MM.1S (cell line): ENCODE measurements around the gene DRD3.

ENCODE experiments used
- DNase-seq: peaks from one replicate; pipeline ENCODE4 v3.0.0-alpha.2; 2015
- H2AFZ ChIP-seq: fragments of 300-600 bp; sonication (generic); 2 replicates; pipeline ENCODE4 v1.6.0; 2016; ENCODE audit warnings: antibody characterized with exemption, low read length
- H3F3A ChIP-seq: fragments of 300-600 bp; sonication (generic); 2 replicates; pipeline ENCODE4 v1.6.1; 2016; ENCODE audit warnings: mild to moderate bottlenecking, antibody characterized with exemption, low read length, moderate library complexity, mixed read lengths; ENCODE audit not compliant: insufficient read depth
- H3K27ac ChIP-seq: fragments of 300-600 bp; sonication (generic); 2 replicates; pipeline ENCODE4 v1.5.1; 2016; ENCODE audit warnings: mild to moderate bottlenecking, low read length
- H3K27me3 ChIP-seq: fragments of 300-600 bp; sonication (generic); replicated peaks from 2 replicates; pipeline ENCODE4 v1.6.0; 2016; ENCODE audit warnings: low read length; ENCODE audit not compliant: insufficient read depth
- H3K36me3 ChIP-seq: fragments of 300-600 bp; sonication (generic); replicated peaks from 2 replicates; pipeline ENCODE4 v1.6.1; 2016; ENCODE audit warnings: mild to moderate bottlenecking, low read length, mixed read lengths; ENCODE audit not compliant: insufficient read depth
- H3K4me1 ChIP-seq: fragments of 300-600 bp; sonication (generic); 2 replicates; pipeline ENCODE4 v1.6.1; 2016; ENCODE audit warnings: low read length, mixed read lengths
- H3K4me2 ChIP-seq: fragments of 300-600 bp; sonication (generic); 2 replicates; pipeline ENCODE4 v1.6.0; 2016; ENCODE audit warnings: low read depth, low read length
- H3K4me3 ChIP-seq: fragments of 300-600 bp; sonication (generic); 2 replicates; pipeline ENCODE4 v1.5.1; 2016; ENCODE audit warnings: low read length, mixed read lengths
- H3K79me2 ChIP-seq: fragments of 300-600 bp; sonication (generic); 2 replicates; pipeline ENCODE4 v1.6.1; 2016; ENCODE audit warnings: mixed run types, low read length, mixed read lengths
- H3K9ac ChIP-seq: fragments of 300-600 bp; sonication (generic); 2 replicates; pipeline ENCODE4 v1.6.1; 2016; ENCODE audit warnings: low read length, mixed read lengths
- H3K9me2 ChIP-seq: fragments of 300-600 bp; sonication (generic); replicated peaks from 2 replicates; pipeline ENCODE4 v1.6.1; 2016; ENCODE audit warnings: mild to moderate bottlenecking, low read length, mixed read lengths; ENCODE audit not compliant: insufficient read depth
- H3K9me3 ChIP-seq: fragments of 300-600 bp; sonication (generic); replicated peaks from 2 replicates; pipeline ENCODE4 v1.6.1; 2016; ENCODE audit warnings: mild to moderate bottlenecking, low read length, mixed read lengths; ENCODE audit not compliant: insufficient read depth
- H4K20me1 ChIP-seq: fragments of 300-600 bp; sonication (generic); 2 replicates; pipeline ENCODE4 v1.6.1; 2016; ENCODE audit warnings: mild to moderate bottlenecking, low read length, moderate library complexity, mixed read lengths; ENCODE audit not compliant: insufficient read depth
- EZH2 ChIP-seq: fragments of 300-600 bp; sonication (generic); optimal IDR thresholded peaks from 2 replicates; pipeline ENCODE3; 2017; ENCODE audit warnings: low read depth, mild to moderate bottlenecking, antibody characterized with exemption, low read length, mixed read lengths
- EZH2phosphoT487 ChIP-seq: fragments of 300-600 bp; sonication (generic); IDR thresholded peaks from 2 replicates; pipeline ENCODE4 v1.6.1; 2018; ENCODE audit warnings: antibody characterized with exemption, low read length
- TF ChIP-seq, protein P1 (sequence below): fragments of 300-600 bp; sonication (generic); IDR thresholded peaks from 2 replicates; pipeline ENCODE4 v1.5.1; 2016; ENCODE audit warnings: antibody characterized with exemption, low read length, mixed read lengths

Gene DRD3

DNA sequence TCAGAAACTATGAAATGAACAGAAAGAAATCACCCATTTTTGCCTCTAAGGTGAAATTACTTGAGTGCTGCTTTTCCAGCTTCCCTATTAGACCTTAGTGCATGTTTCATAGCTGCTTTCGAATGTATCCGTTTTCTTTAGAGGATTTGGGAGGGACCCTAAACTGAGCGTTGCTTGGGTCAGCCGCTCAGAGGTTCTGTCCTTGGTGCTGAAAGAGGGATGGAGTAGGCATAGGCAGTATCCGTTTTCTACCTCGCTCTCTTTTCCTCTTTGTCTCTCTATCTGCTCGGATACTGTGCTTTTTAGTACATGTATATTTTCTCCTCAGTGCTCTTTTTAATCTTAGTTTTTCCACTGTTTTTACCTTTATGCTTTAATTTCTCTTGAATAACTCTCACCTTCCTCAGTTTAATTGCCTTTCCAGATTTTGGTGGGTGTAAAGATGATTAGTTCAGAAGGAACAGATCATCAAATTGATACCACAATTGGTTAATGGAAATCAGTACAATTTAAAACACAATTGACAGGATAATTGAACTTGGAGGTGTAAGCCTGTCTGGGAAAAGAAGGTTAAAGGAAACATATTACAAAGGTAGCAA, at the start of gene DRD3:
Gene DRD3 (minus strand): TSS at position 283 of the 599 bp plus-strand sequence. CDS start 7,060 bp downstream, outside the sequence.
- no peak within 1 kb of the TSS for H3K9ac ChIP-seq
- H3K36me3 ChIP-seq, result no peaks in the 10 kb centered on the region
- no peak for DNase-seq
- H3K27ac ChIP-seq, result no peak within 1 kb of the TSS
- H3K9me3 ChIP-seq, result no peaks in the 10 kb centered on the region
- no peaks in the 10 kb centered on the region for H3K27me3 ChIP-seq
- H3K4me1 ChIP-seq, result no peaks in the 10 kb centered on the region
- H3K9me2 ChIP-seq, result no peaks in the 10 kb centered on the region
- H3K79me2 ChIP-seq, result no peaks in the 10 kb centered on the region
- no peaks in the 10 kb centered on the region for H4K20me1 ChIP-seq
- TF ChIP-seq, protein P1, sequence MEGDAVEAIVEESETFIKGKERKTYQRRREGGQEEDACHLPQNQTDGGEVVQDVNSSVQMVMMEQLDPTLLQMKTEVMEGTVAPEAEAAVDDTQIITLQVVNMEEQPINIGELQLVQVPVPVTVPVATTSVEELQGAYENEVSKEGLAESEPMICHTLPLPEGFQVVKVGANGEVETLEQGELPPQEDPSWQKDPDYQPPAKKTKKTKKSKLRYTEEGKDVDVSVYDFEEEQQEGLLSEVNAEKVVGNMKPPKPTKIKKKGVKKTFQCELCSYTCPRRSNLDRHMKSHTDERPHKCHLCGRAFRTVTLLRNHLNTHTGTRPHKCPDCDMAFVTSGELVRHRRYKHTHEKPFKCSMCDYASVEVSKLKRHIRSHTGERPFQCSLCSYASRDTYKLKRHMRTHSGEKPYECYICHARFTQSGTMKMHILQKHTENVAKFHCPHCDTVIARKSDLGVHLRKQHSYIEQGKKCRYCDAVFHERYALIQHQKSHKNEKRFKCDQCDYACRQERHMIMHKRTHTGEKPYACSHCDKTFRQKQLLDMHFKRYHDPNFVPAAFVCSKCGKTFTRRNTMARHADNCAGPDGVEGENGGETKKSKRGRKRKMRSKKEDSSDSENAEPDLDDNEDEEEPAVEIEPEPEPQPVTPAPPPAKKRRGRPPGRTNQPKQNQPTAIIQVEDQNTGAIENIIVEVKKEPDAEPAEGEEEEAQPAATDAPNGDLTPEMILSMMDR, result no peak
- TF ChIP-seq EZH2phosphoT487 (no peak), EZH2 (no peak)
- no peak within 1 kb of the TSS for H2AFZ ChIP-seq
- no peak within 1 kb of the TSS for H3K4me2 ChIP-seq
- H3F3A ChIP-seq, result no peaks in the 10 kb centered on the region
- H3K4me3 ChIP-seq, result no peak within 1 kb of the TSS

DNA sequence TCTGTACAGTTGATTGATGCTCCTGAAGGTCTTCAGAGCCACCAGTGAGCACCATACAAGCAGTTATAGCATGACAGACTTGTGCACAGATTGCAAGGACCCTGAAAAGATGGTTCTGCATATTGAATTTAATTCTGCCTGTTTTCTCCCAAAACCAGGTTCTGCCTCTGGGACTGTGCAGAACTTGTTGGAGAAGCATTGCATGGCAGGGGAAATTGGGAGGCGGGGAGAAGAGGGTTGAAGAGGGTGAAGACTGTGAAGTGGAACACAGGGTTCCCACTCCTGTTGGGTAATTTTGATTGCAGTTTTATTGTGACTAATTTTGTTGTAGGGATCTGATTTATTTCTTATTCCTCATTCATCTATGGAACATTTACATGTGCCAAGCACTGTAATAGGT, 48.2 kb upstream of the DRD3 start:
- peaks cover 16% of the 10 kb centered on the region; the same call in 1 of the 2 replicates for H3F3A ChIP-seq
- H4K20me1 ChIP-seq, result no peaks in the 10 kb centered on the region
- H3K27me3 ChIP-seq, result no peaks in the 10 kb centered on the region
- H3K4me1 ChIP-seq, result peaks cover 33% of the 10 kb centered on the region
- no peak overlapping the region for H3K9ac ChIP-seq
- H3K27ac ChIP-seq, result no peak overlapping the region
- no peaks in the 10 kb centered on the region for H3K36me3 ChIP-seq
- DNase-seq, result no peak
- H3K9me2 ChIP-seq, result no peaks in the 10 kb centered on the region
- H3K4me3 ChIP-seq, result no peak overlapping the region
- H3K79me2 ChIP-seq, result no peaks in the 10 kb centered on the region
- H3K9me3 ChIP-seq, result no peaks in the 10 kb centered on the region
- no peak for TF ChIP-seq EZH2phosphoT487
- TF ChIP-seq EZH2, result no peak
- TF ChIP-seq, protein P1, result no peak
- no peak overlapping the region for H3K4me2 ChIP-seq
- H2AFZ ChIP-seq, result no peak overlapping the region

DNA sequence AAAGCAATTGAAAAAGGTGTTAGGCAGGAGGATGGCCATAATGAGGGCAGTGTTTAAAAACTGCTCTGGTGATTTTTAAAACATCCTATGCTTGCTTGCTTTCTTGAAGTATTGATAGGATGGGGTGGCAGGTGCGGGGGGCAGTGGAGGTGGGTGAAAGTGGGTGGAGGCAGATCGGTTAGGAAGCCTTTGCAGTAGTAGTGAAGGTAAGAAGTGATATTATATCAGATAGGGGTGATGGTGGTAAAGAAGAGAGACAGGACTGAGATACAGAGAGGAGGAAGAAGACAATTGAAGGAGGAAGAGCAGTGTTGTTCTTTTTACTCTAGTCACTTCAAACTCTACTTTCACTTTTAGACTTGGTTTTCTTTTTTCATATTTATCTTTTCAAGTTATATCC, 47.5 kb upstream of the DRD3 start:
- peaks cover 16% of the 10 kb centered on the region; the same call in 1 of the 2 replicates for H3F3A ChIP-seq
- H3K27me3 ChIP-seq, result no peaks in the 10 kb centered on the region
- TF ChIP-seq, protein P1, result no peak
- TF ChIP-seq EZH2 (no peak), EZH2phosphoT487 (no peak)
- no peak overlapping the region for H2AFZ ChIP-seq
- no peak overlapping the region for H3K9ac ChIP-seq
- peaks cover 35% of the 10 kb centered on the region for H3K4me1 ChIP-seq
- no peaks in the 10 kb centered on the region for H3K79me2 ChIP-seq
- no peak for DNase-seq
- H3K36me3 ChIP-seq, result no peaks in the 10 kb centered on the region
- H3K9me3 ChIP-seq, result no peaks in the 10 kb centered on the region
- no peak overlapping the region for H3K4me3 ChIP-seq
- H3K4me2 ChIP-seq, result no peak overlapping the region
- H3K27ac ChIP-seq, result no peak overlapping the region
- no peaks in the 10 kb centered on the region for H4K20me1 ChIP-seq
- H3K9me2 ChIP-seq, result no peaks in the 10 kb centered on the region
